GM12872 (cell line): ENCODE data around the gene TSPY1.
"Not testable (repeated sequence)": the region's sequence is repeated elsewhere in the genome, so short reads cannot be mapped to it uniquely, and the experiment has no call there.

Experiments used
- TF ChIP-seq, protein P1 (sequence below): IDR thresholded peaks from 3 replicates; pipeline ENCODE4 v1.5.1; 2011; ENCODE audit warnings: low read depth, mild to moderate bottlenecking, low read length, moderate library complexity; ENCODE audit not compliant: insufficient read depth

TSPY1 gene

DNA sequence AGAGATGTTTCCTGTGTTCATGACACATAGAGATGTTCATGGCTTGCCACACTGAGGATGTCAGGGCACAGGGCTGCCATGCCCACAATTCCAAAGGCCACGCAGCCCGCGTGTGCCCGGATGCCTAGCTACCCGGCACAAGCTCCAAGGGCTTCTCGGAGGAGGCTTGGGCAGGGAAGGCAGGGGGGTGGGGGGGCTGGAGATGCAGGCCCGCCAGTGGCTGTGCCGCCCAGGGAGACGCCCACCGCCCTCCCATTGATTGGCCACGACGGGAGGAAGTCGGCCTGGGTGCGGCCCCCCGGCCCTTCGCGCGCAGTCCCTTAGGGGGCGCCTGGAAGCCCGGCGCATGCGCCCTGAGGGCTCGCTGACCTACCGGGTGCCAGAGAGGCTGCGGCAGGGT lies at the start of gene TSPY1:
Gene TSPY1, plus strand, starts transcription at position 301 of the 400 bp plus-strand sequence. Its CDS starts 46 bp downstream, at position 347.
- TF ChIP-seq, protein P1, sequence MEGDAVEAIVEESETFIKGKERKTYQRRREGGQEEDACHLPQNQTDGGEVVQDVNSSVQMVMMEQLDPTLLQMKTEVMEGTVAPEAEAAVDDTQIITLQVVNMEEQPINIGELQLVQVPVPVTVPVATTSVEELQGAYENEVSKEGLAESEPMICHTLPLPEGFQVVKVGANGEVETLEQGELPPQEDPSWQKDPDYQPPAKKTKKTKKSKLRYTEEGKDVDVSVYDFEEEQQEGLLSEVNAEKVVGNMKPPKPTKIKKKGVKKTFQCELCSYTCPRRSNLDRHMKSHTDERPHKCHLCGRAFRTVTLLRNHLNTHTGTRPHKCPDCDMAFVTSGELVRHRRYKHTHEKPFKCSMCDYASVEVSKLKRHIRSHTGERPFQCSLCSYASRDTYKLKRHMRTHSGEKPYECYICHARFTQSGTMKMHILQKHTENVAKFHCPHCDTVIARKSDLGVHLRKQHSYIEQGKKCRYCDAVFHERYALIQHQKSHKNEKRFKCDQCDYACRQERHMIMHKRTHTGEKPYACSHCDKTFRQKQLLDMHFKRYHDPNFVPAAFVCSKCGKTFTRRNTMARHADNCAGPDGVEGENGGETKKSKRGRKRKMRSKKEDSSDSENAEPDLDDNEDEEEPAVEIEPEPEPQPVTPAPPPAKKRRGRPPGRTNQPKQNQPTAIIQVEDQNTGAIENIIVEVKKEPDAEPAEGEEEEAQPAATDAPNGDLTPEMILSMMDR = not testable (repeated sequence)

- TF ChIP-seq, protein P1 = not testable (repeated sequence)
These were observed 20.2 kb downstream of the TSPY1 start, which contains the start of gene TSPY9 for GRCh38 chrY:9486967-9487366. Gene TSPY9 (plus strand): TSS chrY:9487267. CDS start chrY:9487313, 46 bp downstream.
